Esophagus squamous epithelium (tissue), 4 donors: Measurements from ENCODE around the gene CFAP74.

Source experiments
- POLR2A ChIP-seq, 4 donors: fragments of 450-650 bp; IDR thresholded peaks; one replicate each; pipeline ENCODE4 v1.6.1; 2017; ENCODE audit warnings: antibody characterized with exemption in 4 of 4, mild to moderate bottlenecking in 4 of 4, moderate library complexity in 3 of 4
- TF ChIP-seq, protein P1 (sequence below), 6 experiments: fragments of 450-650 bp in 4 of 6; fragments of 200-600 bp in 2 of 6; sonication (generic) in 2 of 6; IDR thresholded peaks; one replicate each; pipeline ENCODE4 v1.5.1; 2016 to 2019; ENCODE audit warnings: antibody characterized with exemption in 6 of 6, mild to moderate bottlenecking in 4 of 6, moderate library complexity in 4 of 6

DNA sequence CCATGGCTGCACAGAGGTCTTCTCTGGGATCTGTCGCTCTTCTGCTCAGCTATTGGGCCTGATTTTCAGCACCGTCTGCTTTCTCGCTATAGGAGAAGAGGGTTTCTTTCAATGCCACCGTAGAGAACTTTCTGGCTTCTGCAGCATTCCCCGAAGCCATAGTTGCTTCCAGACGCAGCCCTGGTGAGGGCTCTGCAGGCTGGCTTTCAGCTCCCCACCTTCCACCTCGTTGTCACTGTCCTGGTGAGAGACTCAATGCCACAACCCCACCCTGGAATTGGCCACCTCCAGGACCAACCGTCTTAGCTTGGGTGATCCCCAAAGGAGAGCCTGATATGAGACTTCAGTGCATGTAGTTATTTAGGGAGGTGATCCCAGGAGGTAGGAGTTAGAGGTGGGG lies 34.6 kb upstream of the CFAP74 start:
- TF ChIP-seq, protein P1, sequence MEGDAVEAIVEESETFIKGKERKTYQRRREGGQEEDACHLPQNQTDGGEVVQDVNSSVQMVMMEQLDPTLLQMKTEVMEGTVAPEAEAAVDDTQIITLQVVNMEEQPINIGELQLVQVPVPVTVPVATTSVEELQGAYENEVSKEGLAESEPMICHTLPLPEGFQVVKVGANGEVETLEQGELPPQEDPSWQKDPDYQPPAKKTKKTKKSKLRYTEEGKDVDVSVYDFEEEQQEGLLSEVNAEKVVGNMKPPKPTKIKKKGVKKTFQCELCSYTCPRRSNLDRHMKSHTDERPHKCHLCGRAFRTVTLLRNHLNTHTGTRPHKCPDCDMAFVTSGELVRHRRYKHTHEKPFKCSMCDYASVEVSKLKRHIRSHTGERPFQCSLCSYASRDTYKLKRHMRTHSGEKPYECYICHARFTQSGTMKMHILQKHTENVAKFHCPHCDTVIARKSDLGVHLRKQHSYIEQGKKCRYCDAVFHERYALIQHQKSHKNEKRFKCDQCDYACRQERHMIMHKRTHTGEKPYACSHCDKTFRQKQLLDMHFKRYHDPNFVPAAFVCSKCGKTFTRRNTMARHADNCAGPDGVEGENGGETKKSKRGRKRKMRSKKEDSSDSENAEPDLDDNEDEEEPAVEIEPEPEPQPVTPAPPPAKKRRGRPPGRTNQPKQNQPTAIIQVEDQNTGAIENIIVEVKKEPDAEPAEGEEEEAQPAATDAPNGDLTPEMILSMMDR (IDR thresholded peaks at IDR 0.05): no peak
- no peak for TF ChIP-seq POLR2A (IDR thresholded peaks at IDR 0.05)
